H9 (cell line): ENCODE measurements around the gene NOTCH2NLA. TPM values are rescaled to one million over a fixed set of nuclear protein-coding genes. Genes with fewer than 3 reads are reported as not detected.
A peak's percentile ranks its signal among the peaks of the same experiment; 100 is the strongest.
"Not testable (repeated sequence)": the region's sequence is repeated elsewhere in the genome, so short reads cannot be mapped to it uniquely, and the experiment has no call there.

ENCODE experiments used
- DNase-seq: peaks from one replicate; pipeline ENCODE4 v3.0.0-alpha.2; 2017
- H2AFZ ChIP-seq: one replicate; pipeline ENCODE4 v1.6.1; 2013; ENCODE audit warnings: mild to moderate bottlenecking, low read length, control low read depth, moderate library complexity
- H2AK5ac ChIP-seq: 2 replicates; pipeline ENCODE4 v1.6.1; 2013; ENCODE audit warnings: low read length, control low read depth, mixed read lengths; ENCODE audit not compliant: insufficient read length
- H2BK120ac ChIP-seq: one replicate; pipeline ENCODE4 v1.6.1; 2013; ENCODE audit warnings: low read depth, mild to moderate bottlenecking, low read length, control low read depth, inconsistent platforms; ENCODE audit not compliant: poor library complexity, severe bottlenecking
- H2BK12ac ChIP-seq: 2 replicates; pipeline ENCODE4 v1.6.1; 2013; ENCODE audit warnings: low read length, control low read depth, mixed read lengths, low read depth; ENCODE audit not compliant: insufficient read length
- H2BK15ac ChIP-seq: 2 replicates; pipeline ENCODE4 v1.6.1; 2013; ENCODE audit warnings: low read depth, low read length, control low read depth
- H2BK20ac ChIP-seq: one replicate; pipeline ENCODE4 v1.6.1; 2013; ENCODE audit warnings: low read depth, mild to moderate bottlenecking, low read length, control low read depth, inconsistent platforms; ENCODE audit not compliant: poor library complexity, severe bottlenecking
- H2BK5ac ChIP-seq: 2 replicates; pipeline ENCODE4 v1.6.1; 2013; ENCODE audit warnings: low read length, control low read depth, mixed read lengths; ENCODE audit not compliant: insufficient read length
- H3K14ac ChIP-seq: 2 replicates; pipeline ENCODE4 v1.6.1; 2013; ENCODE audit warnings: low read length, control low read depth; ENCODE audit not compliant: insufficient read depth
- H3K18ac ChIP-seq: 2 replicates; pipeline ENCODE4 v1.6.1; 2013; ENCODE audit warnings: low read depth, mild to moderate bottlenecking, mixed read lengths, low read length, control low read depth; ENCODE audit not compliant: insufficient read length
- H3K23ac ChIP-seq: 2 replicates; pipeline ENCODE4 v1.6.1; 2013; ENCODE audit warnings: low read length, control low read depth, mixed read lengths, low read depth; ENCODE audit not compliant: insufficient read length
- H3K23me2 ChIP-seq: 2 replicates; pipeline ENCODE4 v1.6.1; 2013; ENCODE audit warnings: low read depth, mild to moderate bottlenecking, mixed read lengths, low read length, control low read depth; ENCODE audit not compliant: insufficient read length, poor library complexity, severe bottlenecking
- H3K27ac ChIP-seq: 2 replicates; pipeline ENCODE4 v1.5.1; 2013; ENCODE audit warnings: low read length, control low read depth, mixed read lengths, low read depth; ENCODE audit not compliant: insufficient read length
- H3K27me3 ChIP-seq: 2 replicates; pipeline ENCODE4 v1.6.1; 2013; ENCODE audit warnings: low read length, control low read depth, inconsistent platforms; ENCODE audit not compliant: insufficient read depth
- H3K4ac ChIP-seq: 2 replicates; pipeline ENCODE4 v1.6.1; 2013; ENCODE audit warnings: low read depth, mild to moderate bottlenecking, control low read depth, inconsistent platforms, low read length, moderate library complexity
- H3K4me1 ChIP-seq: 2 replicates; pipeline ENCODE4 v1.6.1; 2013; ENCODE audit warnings: low read length, control low read depth, inconsistent platforms; ENCODE audit not compliant: insufficient read depth
- H3K4me2 ChIP-seq: 2 replicates; pipeline ENCODE4 v1.6.1; 2013; ENCODE audit warnings: low read length, control low read depth, mixed read lengths; ENCODE audit not compliant: insufficient read length, insufficient read depth
- H3K56ac ChIP-seq: 2 replicates; pipeline ENCODE4 v1.6.1; 2013; ENCODE audit warnings: low read depth, mild to moderate bottlenecking, mixed read lengths, low read length, control low read depth; ENCODE audit not compliant: insufficient read length
- H3K79me1 ChIP-seq: 2 replicates; pipeline ENCODE4 v1.6.1; 2013; ENCODE audit warnings: low read depth, mild to moderate bottlenecking, moderate library complexity, low read length, control low read depth, inconsistent platforms; ENCODE audit not compliant: insufficient read depth, poor library complexity, severe bottlenecking
- H3K79me2 ChIP-seq: 2 replicates; pipeline ENCODE4 v1.6.1; 2013; ENCODE audit warnings: low read length, control low read depth, inconsistent platforms; ENCODE audit not compliant: insufficient read depth
- H3K9ac ChIP-seq: 2 replicates; pipeline ENCODE4 v1.6.1; 2013; ENCODE audit warnings: low read length, control low read depth, mixed read lengths; ENCODE audit not compliant: insufficient read length; ENCODE audit errors: extremely low read depth
- H3K9me3 ChIP-seq: one replicate; pipeline ENCODE4 v1.6.1; 2013; ENCODE audit warnings: low read depth, low read length, inconsistent platforms; ENCODE audit not compliant: control insufficient read depth
- H3T11ph ChIP-seq: one replicate; pipeline ENCODE4 v1.6.1; 2013; ENCODE audit warnings: mild to moderate bottlenecking, low read length, control low read depth, inconsistent platforms
- H4K20me1 ChIP-seq: one replicate; pipeline ENCODE4 v1.6.1; 2013; ENCODE audit not compliant: control insufficient read depth, insufficient read length, insufficient read depth
- H4K5ac ChIP-seq: 2 replicates; pipeline ENCODE4 v1.6.1; 2013; ENCODE audit warnings: low read depth, mild to moderate bottlenecking, mixed read lengths, low read length, control low read depth; ENCODE audit not compliant: insufficient read length
- H4K8ac ChIP-seq: replicated peaks from 2 replicates; pipeline ENCODE4 v1.6.1; 2013; ENCODE audit warnings: low read length, control low read depth, mixed read lengths, low read depth; ENCODE audit not compliant: insufficient read length
- H4K91ac ChIP-seq: 2 replicates; pipeline ENCODE4 v1.6.1; 2013; ENCODE audit warnings: low read depth, mild to moderate bottlenecking, moderate library complexity, mixed read lengths, low read length, control low read depth; ENCODE audit not compliant: insufficient read length
- H3K27ac Mint-ChIP-seq, 3 experiments: 2 replicates in 2 of 3; 3 replicates in 1 of 3; pipeline ENCODE4 v1.8.0; 2020 to 2021; ENCODE audit warnings: mixed read lengths in 3 of 3, mild to moderate bottlenecking in 1 of 3, moderate library complexity in 1 of 3
- H3K27me3 Mint-ChIP-seq: 2 replicates; pipeline ENCODE4 v1.8.0; 2021; ENCODE audit warnings: low read depth, mild to moderate bottlenecking, moderate library complexity, mixed read lengths
- H3K36me3 Mint-ChIP-seq, 3 experiments: 2 replicates in 2 of 3; 3 replicates in 1 of 3; pipeline ENCODE4 v1.8.0; 2020 to 2021; ENCODE audit warnings: low read depth in 3 of 3, mixed read lengths in 3 of 3; ENCODE audit not compliant: insufficient read depth in 1 of 3
- H3K4me1 Mint-ChIP-seq, 2 experiments: 2 replicates each; pipeline ENCODE4 v1.8.0; 2020; ENCODE audit warnings: mixed read lengths in 2 of 2
- H3K4me3 Mint-ChIP-seq, 2 experiments: 2 replicates in 1 of 2; 3 replicates in 1 of 2; pipeline ENCODE4 v1.8.0; 2020 to 2021; ENCODE audit warnings: mild to moderate bottlenecking in 2 of 2, mixed read lengths in 2 of 2, moderate library complexity in 1 of 2
- H3K9me3 Mint-ChIP-seq, 2 experiments: 2 replicates in 1 of 2; 3 replicates in 1 of 2; pipeline ENCODE4 v1.8.0; 2020; ENCODE audit warnings: mild to moderate bottlenecking in 2 of 2, mixed read lengths in 2 of 2, moderate library complexity in 1 of 2
- WGBS: extraction: QIAGEN DNeasy Blood & Tissue Kit; methylation state at CpG from one replicate; pipeline ENCODE4 v1.1.7; 2013; ENCODE audit warnings: missing lambda C conversion rate, low lambda C conversion rate, mixed read lengths; ENCODE audit not compliant: insufficient read length; ENCODE audit errors: extremely low coverage; 5-methylcytosine and 5-hydroxymethylcytosine counted together
- total RNA-seq: library from RNA; stranded (reverse); gene quantifications from 2 replicates; pipeline ENCODE4 v1.2.1, GENCODE V29; 2021

NOTCH2NLA gene
- total RNA-seq, 1 experiment from 2014 or later = 9.9 TPM

DNA sequence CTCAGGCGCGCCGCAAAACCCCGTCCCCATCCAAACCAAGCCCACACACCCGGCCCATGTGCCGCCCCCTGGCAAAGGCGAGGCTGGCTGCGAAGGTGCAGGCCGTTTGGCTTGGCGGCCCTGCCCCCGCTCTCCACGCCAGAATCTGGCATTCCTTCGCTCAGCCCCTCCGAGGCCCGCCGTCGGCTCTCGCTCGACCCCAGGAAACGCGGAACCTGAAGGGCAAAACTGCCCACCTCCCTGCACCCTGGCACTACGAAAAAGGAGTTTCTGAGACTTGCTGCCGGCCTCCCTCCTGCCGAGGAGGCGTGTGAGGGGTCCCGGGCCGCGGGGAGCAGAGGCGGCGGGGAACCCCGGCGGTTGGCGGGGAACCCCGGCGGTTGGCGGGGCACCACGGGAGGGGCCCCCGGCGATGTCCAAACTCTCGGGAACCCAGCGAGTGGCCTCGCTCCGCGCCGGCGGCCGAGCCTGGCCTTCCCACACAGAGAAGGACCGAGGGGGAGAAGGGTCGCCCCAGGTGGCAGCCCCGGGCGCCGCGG is 608 bp downstream of the NOTCH2NLA start:
- not testable (repeated sequence) for H3K4ac ChIP-seq, H2BK20ac ChIP-seq, H3K79me2 ChIP-seq, H3K18ac ChIP-seq, H3K14ac ChIP-seq, H3K4me2 ChIP-seq, H3K36me3 Mint-ChIP-seq, H3K27me3 Mint-ChIP-seq, H3K56ac ChIP-seq, H3K9me3 ChIP-seq, H2AK5ac ChIP-seq, H3K23me2 ChIP-seq, H3K27me3 ChIP-seq, H2BK15ac ChIP-seq, H4K8ac ChIP-seq, H3T11ph ChIP-seq, H4K91ac ChIP-seq, H3K79me1 ChIP-seq, H4K20me1 ChIP-seq, H3K9ac ChIP-seq, H3K27ac ChIP-seq, H2BK12ac ChIP-seq, H2BK5ac ChIP-seq, DNase-seq, H3K23ac ChIP-seq, H3K9me3 Mint-ChIP-seq, H2BK120ac ChIP-seq, H3K27ac Mint-ChIP-seq, H3K4me1 ChIP-seq, H2AFZ ChIP-seq, H3K4me1 Mint-ChIP-seq, H4K5ac ChIP-seq
- WGBS = no CpG with 5 or more reads among the region's 53 CpGs
- H3K4me3 Mint-ChIP-seq = peak overlapping the region; percentile 66 to 81

GRCh38 chr1:146174531-146174930 is 54.3 kb downstream of the NOTCH2NLA start:
- H3K27me3 ChIP-seq, H3K9me3 ChIP-seq, H3K4me3 Mint-ChIP-seq, H4K20me1 ChIP-seq, H3K27ac Mint-ChIP-seq, H3K23ac ChIP-seq, H2BK15ac ChIP-seq, H3K4ac ChIP-seq, H4K8ac ChIP-seq, H2BK5ac ChIP-seq, H3K9me3 Mint-ChIP-seq, H3K14ac ChIP-seq, H3K56ac ChIP-seq, H3K27me3 Mint-ChIP-seq, H3K27ac ChIP-seq, H3K36me3 Mint-ChIP-seq, H2BK12ac ChIP-seq, H2BK20ac ChIP-seq, H3K9ac ChIP-seq, H2AFZ ChIP-seq, H3K79me1 ChIP-seq, H2BK120ac ChIP-seq, H3K23me2 ChIP-seq, H3T11ph ChIP-seq, H4K5ac ChIP-seq, H3K4me1 Mint-ChIP-seq, H3K4me2 ChIP-seq, DNase-seq, H4K91ac ChIP-seq, H3K4me1 ChIP-seq, H2AK5ac ChIP-seq, H3K79me2 ChIP-seq, H3K18ac ChIP-seq: not testable (repeated sequence)
- WGBS = no CpG with 5 or more reads among the region's 5 CpGs
